Fibroblast of lung (primary cell): ENCODE measurements around the gene SBF2.

Experiments used
- EZH2 ChIP-seq: IDR thresholded peaks from 2 replicates; pipeline ENCODE4 v1.5.1; 2012; ENCODE audit warnings: low read length, control low read depth, mild to moderate bottlenecking; ENCODE audit errors: missing control alignments
- TF ChIP-seq, protein P1 (sequence below), 2 donors: IDR thresholded peaks in 1 of 2; conservative IDR thresholded peaks in 1 of 2; 1 replicate in 1 of 2; 2 replicates in 1 of 2; pipeline ENCODE4 v1.5.1; 2011 to 2012; ENCODE audit warnings: low read length in 2 of 2, control low read depth in 1 of 2, inconsistent platforms in 1 of 2, low read depth in 1 of 2, mild to moderate bottlenecking in 1 of 2

DNA sequence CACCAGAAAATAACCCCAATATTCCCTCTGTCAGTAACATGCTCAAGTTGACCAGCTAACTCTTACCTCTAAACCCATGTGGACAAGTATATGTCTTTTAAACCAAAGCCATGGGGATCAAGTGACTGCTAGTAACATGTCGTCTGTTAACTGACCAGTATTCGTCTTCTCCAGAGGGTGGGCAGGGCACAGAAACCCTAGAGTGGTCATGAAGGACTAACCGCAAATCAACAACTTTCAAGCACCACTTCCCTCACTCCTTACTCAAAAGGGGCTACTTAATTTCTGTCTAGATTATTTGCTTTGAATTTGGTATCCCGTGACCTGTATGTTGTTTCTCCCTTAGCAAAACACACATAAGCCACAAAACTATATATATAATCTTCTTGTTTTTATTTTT, 336.9 kb downstream of the SBF2 start:
- TF ChIP-seq, protein P1, sequence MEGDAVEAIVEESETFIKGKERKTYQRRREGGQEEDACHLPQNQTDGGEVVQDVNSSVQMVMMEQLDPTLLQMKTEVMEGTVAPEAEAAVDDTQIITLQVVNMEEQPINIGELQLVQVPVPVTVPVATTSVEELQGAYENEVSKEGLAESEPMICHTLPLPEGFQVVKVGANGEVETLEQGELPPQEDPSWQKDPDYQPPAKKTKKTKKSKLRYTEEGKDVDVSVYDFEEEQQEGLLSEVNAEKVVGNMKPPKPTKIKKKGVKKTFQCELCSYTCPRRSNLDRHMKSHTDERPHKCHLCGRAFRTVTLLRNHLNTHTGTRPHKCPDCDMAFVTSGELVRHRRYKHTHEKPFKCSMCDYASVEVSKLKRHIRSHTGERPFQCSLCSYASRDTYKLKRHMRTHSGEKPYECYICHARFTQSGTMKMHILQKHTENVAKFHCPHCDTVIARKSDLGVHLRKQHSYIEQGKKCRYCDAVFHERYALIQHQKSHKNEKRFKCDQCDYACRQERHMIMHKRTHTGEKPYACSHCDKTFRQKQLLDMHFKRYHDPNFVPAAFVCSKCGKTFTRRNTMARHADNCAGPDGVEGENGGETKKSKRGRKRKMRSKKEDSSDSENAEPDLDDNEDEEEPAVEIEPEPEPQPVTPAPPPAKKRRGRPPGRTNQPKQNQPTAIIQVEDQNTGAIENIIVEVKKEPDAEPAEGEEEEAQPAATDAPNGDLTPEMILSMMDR (conservative IDR thresholded peaks at IDR 0.05 in 1 of 2, IDR thresholded peaks at IDR 0.05 in 1 of 2; ENCODE audit: low read depth in 1 of 2, low read length in 2 of 2), result no peak
- no peak for TF ChIP-seq EZH2
